ENCODE results near the gene CBY2. TPM values are rescaled to one million over a fixed set of nuclear protein-coding genes. Genes with fewer than 3 reads are reported as not detected.

Gene CBY2
- total and polyA plus RNA-seq, 10 of the 15 experiments (the other 5 are each of a cell fraction or from before 2014, with no cell fraction given), result 0.08 to 0.64 (median 0.23) TPM; not detected in 6

- in situ Hi-C loops (cut with MboI), result no loop called here
- no peak overlapping the region for H3K9ac ChIP-seq (ENCODE audit: control insufficient read depth, insufficient read depth, low read length)
- H4K20me1 ChIP-seq (ENCODE audit: control insufficient read depth, insufficient read depth), result no peaks in the 10 kb centered on the region
- no peak overlapping the region for H3K27ac ChIP-seq (ENCODE audit: control insufficient read depth, insufficient read depth)
- DNase-seq (ENCODE audit: low read depth, low spot score) (no peak), FAIRE-seq (no peak), ATAC-seq (peak; percentile 90)
- no peak overlapping the region for H3K4me2 ChIP-seq (ENCODE audit: control insufficient read depth, insufficient read depth)
- POLR2A ChIA-PET, result no interaction called here
- CTCF ChIA-PET, result interaction anchor here (1.1 to 1.5 kb wide), 3 partner anchors 9 to 114 kb away, joined by 3 to 7 read pairs (median 4); no protein-coding TSS in a partner anchor
- H3K4me3 ChIP-seq, result no peak overlapping the region
- no peak overlapping the region for H2AFZ ChIP-seq (ENCODE audit: control insufficient read depth, low read depth, low read length)
- no peaks in the 10 kb centered on the region for H3K79me2 ChIP-seq (ENCODE audit: control insufficient read depth, insufficient read depth, low read length)
- SMC1A ChIA-PET (ENCODE audit: uncharacterized antibody, unreplicated experiment), result interaction anchor here (1.3 kb wide), 1 partner anchor 14 kb away, joined by 5 read pairs; no protein-coding TSS in a partner anchor
- H3K9me3 ChIP-seq (replicated peaks; ENCODE audit: control insufficient read depth, insufficient read depth, low read length), result no peaks in the 10 kb centered on the region
- H3K4me1 ChIP-seq (ENCODE audit: control insufficient read depth, insufficient read depth, low read length), result no peaks in the 10 kb centered on the region
- BruUV-seq (replicated peaks), result no TSS peak
- peaks cover 0 to 1% of the 10 kb centered on the region in 2 experiments; a peak in 1 of 4 replicates for H3K27me3 ChIP-seq (replicated peaks in 1 of 2; ENCODE audit: control insufficient read depth in 2 of 2, insufficient read depth in 2 of 2, low read length in 1 of 2)
- RAD21 ChIA-PET (ENCODE audit: unreplicated experiment), result no interaction called here
- 0% methylated on average over 2 of the region's 2 CpGs for WGBS (ENCODE audit: insufficient coverage, insufficient replicate concordance, low lambda C conversion rate, missing lambda C conversion rate)
- intact Hi-C loops (cut with micrococcal nuclease; ENCODE audit: unreplicated experiment), result no loop called here
- H3K36me3 ChIP-seq (ENCODE audit: control insufficient read depth in 2 of 2, insufficient read depth in 2 of 2, low read length in 1 of 2), result no peaks in the 10 kb centered on the region
- TF ChIP-seq, protein P1, sequence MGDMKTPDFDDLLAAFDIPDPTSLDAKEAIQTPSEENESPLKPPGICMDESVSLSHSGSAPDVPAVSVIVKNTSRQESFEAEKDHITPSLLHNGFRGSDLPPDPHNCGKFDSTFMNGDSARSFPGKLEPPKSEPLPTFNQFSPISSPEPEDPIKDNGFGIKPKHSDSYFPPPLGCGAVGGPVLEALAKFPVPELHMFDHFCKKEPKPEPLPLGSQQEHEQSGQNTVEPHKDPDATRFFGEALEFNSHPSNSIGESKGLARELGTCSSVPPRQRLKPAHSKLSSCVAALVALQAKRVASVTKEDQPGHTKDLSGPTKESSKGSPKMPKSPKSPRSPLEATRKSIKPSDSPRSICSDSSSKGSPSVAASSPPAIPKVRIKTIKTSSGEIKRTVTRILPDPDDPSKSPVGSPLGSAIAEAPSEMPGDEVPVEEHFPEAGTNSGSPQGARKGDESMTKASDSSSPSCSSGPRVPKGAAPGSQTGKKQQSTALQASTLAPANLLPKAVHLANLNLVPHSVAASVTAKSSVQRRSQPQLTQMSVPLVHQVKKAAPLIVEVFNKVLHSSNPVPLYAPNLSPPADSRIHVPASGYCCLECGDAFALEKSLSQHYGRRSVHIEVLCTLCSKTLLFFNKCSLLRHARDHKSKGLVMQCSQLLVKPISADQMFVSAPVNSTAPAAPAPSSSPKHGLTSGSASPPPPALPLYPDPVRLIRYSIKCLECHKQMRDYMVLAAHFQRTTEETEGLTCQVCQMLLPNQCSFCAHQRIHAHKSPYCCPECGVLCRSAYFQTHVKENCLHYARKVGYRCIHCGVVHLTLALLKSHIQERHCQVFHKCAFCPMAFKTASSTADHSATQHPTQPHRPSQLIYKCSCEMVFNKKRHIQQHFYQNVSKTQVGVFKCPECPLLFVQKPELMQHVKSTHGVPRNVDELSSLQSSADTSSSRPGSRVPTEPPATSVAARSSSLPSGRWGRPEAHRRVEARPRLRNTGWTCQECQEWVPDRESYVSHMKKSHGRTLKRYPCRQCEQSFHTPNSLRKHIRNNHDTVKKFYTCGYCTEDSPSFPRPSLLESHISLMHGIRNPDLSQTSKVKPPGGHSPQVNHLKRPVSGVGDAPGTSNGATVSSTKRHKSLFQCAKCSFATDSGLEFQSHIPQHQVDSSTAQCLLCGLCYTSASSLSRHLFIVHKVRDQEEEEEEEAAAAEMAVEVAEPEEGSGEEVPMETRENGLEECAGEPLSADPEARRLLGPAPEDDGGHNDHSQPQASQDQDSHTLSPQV (IDR thresholded peaks at IDR 0.05), result no peak
- no peak for TF ChIP-seq MEF2A (IDR thresholded peaks at IDR 0.05; ENCODE audit: insufficient read depth, low read depth, low read length)
- no peak for TF ChIP-seq ZNF274 (IDR thresholded peaks at IDR 0.05; ENCODE audit: insufficient read depth, insufficient read length)
- peak; percentile 77 for TF ChIP-seq YY1 (IDR thresholded peaks at IDR 0.05; ENCODE audit: low read depth, low read length)
- no peak for TF ChIP-seq GABPA (IDR thresholded peaks at IDR 0.05; ENCODE audit: low read depth)
- TF ChIP-seq, protein P2, sequence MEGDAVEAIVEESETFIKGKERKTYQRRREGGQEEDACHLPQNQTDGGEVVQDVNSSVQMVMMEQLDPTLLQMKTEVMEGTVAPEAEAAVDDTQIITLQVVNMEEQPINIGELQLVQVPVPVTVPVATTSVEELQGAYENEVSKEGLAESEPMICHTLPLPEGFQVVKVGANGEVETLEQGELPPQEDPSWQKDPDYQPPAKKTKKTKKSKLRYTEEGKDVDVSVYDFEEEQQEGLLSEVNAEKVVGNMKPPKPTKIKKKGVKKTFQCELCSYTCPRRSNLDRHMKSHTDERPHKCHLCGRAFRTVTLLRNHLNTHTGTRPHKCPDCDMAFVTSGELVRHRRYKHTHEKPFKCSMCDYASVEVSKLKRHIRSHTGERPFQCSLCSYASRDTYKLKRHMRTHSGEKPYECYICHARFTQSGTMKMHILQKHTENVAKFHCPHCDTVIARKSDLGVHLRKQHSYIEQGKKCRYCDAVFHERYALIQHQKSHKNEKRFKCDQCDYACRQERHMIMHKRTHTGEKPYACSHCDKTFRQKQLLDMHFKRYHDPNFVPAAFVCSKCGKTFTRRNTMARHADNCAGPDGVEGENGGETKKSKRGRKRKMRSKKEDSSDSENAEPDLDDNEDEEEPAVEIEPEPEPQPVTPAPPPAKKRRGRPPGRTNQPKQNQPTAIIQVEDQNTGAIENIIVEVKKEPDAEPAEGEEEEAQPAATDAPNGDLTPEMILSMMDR (IDR thresholded peaks at IDR 0.05 in 2 of 3, conservative IDR thresholded peaks at IDR 0.05 in 1 of 3; ENCODE audit: control insufficient read depth in 2 of 3, extremely low read depth in 1 of 3, insufficient read depth in 1 of 3, low read depth in 3 of 3, low read length in 3 of 3), result peak; percentile 16 to 63 (median 56)
- TF ChIP-seq RELB (IDR thresholded peaks at IDR 0.05; ENCODE audit: low read depth), result no peak
- TF ChIP-seq, protein P3, sequence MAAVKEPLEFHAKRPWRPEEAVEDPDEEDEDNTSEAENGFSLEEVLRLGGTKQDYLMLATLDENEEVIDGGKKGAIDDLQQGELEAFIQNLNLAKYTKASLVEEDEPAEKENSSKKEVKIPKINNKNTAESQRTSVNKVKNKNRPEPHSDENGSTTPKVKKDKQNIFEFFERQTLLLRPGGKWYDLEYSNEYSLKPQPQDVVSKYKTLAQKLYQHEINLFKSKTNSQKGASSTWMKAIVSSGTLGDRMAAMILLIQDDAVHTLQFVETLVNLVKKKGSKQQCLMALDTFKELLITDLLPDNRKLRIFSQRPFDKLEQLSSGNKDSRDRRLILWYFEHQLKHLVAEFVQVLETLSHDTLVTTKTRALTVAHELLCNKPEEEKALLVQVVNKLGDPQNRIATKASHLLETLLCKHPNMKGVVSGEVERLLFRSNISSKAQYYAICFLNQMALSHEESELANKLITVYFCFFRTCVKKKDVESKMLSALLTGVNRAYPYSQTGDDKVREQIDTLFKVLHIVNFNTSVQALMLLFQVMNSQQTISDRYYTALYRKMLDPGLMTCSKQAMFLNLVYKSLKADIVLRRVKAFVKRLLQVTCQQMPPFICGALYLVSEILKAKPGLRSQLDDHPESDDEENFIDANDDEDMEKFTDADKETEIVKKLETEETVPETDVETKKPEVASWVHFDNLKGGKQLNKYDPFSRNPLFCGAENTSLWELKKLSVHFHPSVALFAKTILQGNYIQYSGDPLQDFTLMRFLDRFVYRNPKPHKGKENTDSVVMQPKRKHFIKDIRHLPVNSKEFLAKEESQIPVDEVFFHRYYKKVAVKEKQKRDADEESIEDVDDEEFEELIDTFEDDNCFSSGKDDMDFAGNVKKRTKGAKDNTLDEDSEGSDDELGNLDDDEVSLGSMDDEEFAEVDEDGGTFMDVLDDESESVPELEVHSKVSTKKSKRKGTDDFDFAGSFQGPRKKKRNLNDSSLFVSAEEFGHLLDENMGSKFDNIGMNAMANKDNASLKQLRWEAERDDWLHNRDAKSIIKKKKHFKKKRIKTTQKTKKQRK (IDR thresholded peaks at IDR 0.05; ENCODE audit: low read depth, low read length), result no peak
Measured at GRCh38 chr13:45737571-45738017, 35.5 kb downstream of the CBY2 start.

Measured in GM12878 (cell line).